GM19035 (cell line): ENCODE measurements around the gene KLF8.

Experiments used
- ATAC-seq: cut with Tn5 transposase; IDR thresholded peaks from one replicate; pipeline ENCODE4 v1.9.1; 2021; ENCODE audit not compliant: unreplicated experiment

Gene KLF8

DNA sequence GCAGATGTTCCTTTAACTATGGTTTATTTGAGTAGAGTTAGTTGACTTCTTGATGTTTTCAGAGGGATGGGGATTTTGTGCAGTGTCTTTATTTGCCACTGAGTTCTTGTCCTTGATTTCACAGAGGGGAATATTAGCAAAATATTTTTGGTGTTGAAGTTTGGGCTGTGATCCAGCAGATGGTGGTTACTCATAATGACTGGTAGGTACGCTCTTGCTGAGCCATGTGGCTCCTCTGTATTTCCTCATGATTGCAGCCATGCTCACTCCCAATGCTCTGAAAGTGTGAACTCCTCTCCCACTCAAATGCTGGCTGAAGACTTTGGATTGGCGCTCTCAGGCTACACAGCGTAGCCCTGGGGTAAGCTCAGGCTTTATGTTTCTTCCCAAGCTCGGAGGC is 77.7 kb downstream of the KLF8 start:
- no peak for ATAC-seq

DNA sequence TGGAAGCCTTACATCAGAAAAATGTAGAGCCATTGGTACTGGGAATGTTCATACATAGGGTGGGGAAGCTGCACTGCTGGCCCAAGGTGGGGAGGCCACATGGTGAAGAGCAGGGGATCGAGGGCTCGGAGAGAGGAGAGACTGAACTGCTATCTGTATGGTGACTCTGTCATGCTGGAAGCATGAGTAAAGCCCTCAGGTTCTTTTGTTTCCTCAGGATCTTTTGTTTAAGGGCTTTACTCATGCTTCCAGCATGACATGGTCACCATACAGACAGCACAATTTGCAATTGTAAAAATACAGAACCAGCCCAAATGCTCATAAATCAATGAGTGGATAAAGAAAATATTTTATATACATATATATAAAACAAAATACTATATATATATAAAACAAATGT is 78.4 kb downstream of the KLF8 start:
- no peak for ATAC-seq

DNA sequence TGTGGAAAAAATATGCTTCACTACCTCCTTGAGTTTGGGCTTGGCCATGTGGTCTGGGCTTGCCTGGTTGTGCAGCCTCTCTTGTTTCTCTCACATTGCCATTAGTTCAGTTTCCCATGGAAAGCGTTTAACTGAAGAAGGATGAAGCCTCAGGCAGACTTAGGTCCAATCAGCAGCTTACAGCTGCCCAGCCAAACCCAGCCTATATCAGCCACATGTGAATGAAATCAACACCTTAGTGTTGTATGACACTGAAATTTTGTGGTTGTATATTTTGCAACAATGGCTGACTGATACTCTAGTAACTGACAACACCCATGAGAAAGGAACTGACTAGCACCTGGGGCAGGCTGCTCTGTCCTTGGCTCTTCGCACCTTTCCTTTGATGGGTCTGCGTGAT is 81.2 kb downstream of the KLF8 start:
- ATAC-seq = no peak

DNA sequence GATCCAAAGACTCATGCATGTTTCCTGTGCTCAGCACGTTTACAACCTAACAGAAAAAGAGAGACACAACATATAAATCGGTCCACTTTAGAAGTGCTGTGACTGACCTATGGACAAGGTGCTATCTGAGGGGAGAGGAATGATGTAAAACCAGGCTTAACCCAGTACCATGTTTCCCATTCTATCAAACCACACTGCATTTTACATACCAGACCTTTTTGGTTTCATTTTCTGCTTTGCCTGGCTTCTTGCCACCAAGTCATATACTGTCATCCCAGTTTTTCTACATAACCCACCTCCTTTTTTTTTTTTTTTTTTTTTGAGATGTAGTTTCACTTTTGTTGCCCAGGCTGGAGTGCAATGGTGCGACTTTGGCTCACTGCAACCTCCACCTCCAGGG is 82.2 kb downstream of the KLF8 start:
- ATAC-seq = no peak

DNA sequence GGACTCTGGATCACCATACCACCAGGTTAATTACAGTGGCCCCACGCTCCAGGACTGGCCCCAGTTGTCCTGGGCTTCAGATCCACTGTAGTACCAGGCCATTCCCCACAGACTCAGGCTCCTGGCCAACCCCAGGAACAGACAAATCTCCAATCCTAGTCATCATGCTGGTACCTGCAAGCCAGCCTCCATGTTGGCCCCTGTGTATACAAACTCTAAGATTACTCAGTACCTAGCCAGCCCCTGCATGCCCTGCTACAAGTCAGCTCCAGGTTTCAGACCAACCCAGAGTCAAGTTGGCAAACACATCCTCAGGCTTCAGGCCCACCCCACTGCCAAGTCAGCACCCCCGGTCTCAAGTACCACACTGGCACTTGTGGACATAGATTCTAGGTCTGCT is 85.9 kb downstream of the KLF8 start:
- no peak for ATAC-seq

DNA sequence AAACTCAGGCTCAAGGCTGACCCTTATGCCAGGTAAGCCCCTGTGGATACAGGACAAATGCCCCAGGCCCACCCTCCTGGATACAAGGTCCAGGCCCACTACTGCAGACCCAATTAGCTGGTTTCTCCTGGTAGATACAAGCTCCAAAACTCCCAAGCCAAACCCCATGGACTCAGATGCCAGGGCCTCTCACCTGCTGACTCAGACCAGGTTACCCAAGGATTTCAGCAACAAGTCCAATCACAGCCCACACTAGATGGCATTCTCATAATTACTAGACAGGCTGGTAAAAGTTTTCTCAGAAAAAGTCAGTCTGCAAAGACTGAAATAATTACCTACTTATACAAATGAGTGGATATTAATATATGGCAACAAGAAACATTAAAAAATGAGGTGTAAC is 87.0 kb downstream of the KLF8 start:
- no peak for ATAC-seq
